IMR-90 (cell line): Measurements from ENCODE around the gene ENDOU. TPM values are rescaled to one million over a fixed set of nuclear protein-coding genes. Genes with fewer than 3 reads are reported as not detected.

ENCODE experiments used
- ATAC-seq: fragments of 200-7000 bp; cut with Tn5 transposase; 2 replicates; pipeline ENCODE4 v1.9.1; 2020; ENCODE audit warnings: low read depth, mild to moderate bottlenecking, moderate library complexity
- BruUV-seq: library from RNA; stranded (reverse); fragments of 400-500 nt; replicated peaks from 2 replicates; lab custom pipeline; 2021; lab: Mats Ljungman, UMichigan
- CTCF ChIA-PET: fragments of 300-600 bp; formaldehyde crosslinking; extraction: SDS; loops from one replicate; lab custom pipeline; 2021; ENCODE audit warnings: antibody characterized with exemption; lab: Yijun Ruan, JAX
- POLR2A ChIA-PET: fragments of 300-600 bp; sonication (Branson Sonifier 250); formaldehyde crosslinking; loops from one replicate; lab custom pipeline; 2022; ENCODE audit warnings: antibody characterized with exemption; ENCODE audit not compliant: unreplicated experiment; lab: Charles Lee
- DNase-seq: peaks from one replicate; pipeline ENCODE4 v3.0.0; 2013
- H2AFZ ChIP-seq: replicated peaks from 2 replicates; pipeline ENCODE3; 2013; ENCODE audit warnings: low read length, mild to moderate bottlenecking; ENCODE audit not compliant: poor library complexity
- H2AK5ac ChIP-seq: 2 replicates; pipeline ENCODE4 v1.6.1; 2013; ENCODE audit warnings: low read depth, low read length, inconsistent platforms
- H2AK9ac ChIP-seq: replicated peaks from 2 replicates; pipeline ENCODE3; 2013; ENCODE audit warnings: mild to moderate bottlenecking, low read depth, low read length, moderate library complexity; ENCODE audit not compliant: poor library complexity
- H2BK120ac ChIP-seq: 2 replicates; pipeline ENCODE4 v1.6.1; 2013; ENCODE audit warnings: low read depth, low read length, inconsistent platforms
- H2BK15ac ChIP-seq: 3 replicates; pipeline ENCODE4 v1.6.1; 2013; ENCODE audit warnings: low read depth, low read length, inconsistent platforms
- H2BK20ac ChIP-seq: 2 replicates; pipeline ENCODE4 v1.6.1; 2013; ENCODE audit warnings: low read depth, mild to moderate bottlenecking, inconsistent platforms, low read length, moderate library complexity
- H2BK5ac ChIP-seq: 2 replicates; pipeline ENCODE4 v1.6.1; 2013; ENCODE audit warnings: mild to moderate bottlenecking, low read depth, low read length, inconsistent platforms; ENCODE audit not compliant: poor library complexity, severe bottlenecking
- H3K14ac ChIP-seq: replicated peaks from 2 replicates; pipeline ENCODE4 v1.6.1; 2013; ENCODE audit warnings: low read depth, low read length, inconsistent platforms
- H3K18ac ChIP-seq: 2 replicates; pipeline ENCODE4 v1.6.1; 2013; ENCODE audit warnings: low read depth, low read length, control low read depth
- H3K23ac ChIP-seq: 2 replicates; pipeline ENCODE4 v1.6.1; 2013; ENCODE audit warnings: low read depth, low read length, inconsistent platforms
- H3K27ac ChIP-seq: 2 replicates; pipeline ENCODE4 v1.5.1; 2013; ENCODE audit warnings: mild to moderate bottlenecking, control low read depth, low read length; ENCODE audit not compliant: insufficient read depth
- H3K27me3 ChIP-seq: 2 replicates; pipeline ENCODE4 v1.6.1; 2013; ENCODE audit warnings: low read length; ENCODE audit not compliant: control insufficient read depth, insufficient read depth
- H3K36me3 ChIP-seq: 2 replicates; pipeline ENCODE4 v1.6.1; 2013; ENCODE audit warnings: low read length, mixed read lengths; ENCODE audit not compliant: control insufficient read depth, insufficient read depth
- H3K4ac ChIP-seq: 2 replicates; pipeline ENCODE4 v1.6.1; 2013; ENCODE audit warnings: low read depth, low read length, inconsistent platforms
- H3K4me1 ChIP-seq: 2 replicates; pipeline ENCODE4 v1.6.1; 2013; ENCODE audit warnings: low read length, mixed read lengths; ENCODE audit not compliant: control insufficient read depth, insufficient read depth
- H3K4me2 ChIP-seq: 2 replicates; pipeline ENCODE4 v1.6.1; 2013; ENCODE audit warnings: low read depth, mild to moderate bottlenecking, control low read depth, low read length, moderate library complexity
- H3K4me3 ChIP-seq: 2 replicates; pipeline ENCODE4 v1.5.1; 2013; ENCODE audit warnings: low read depth, mild to moderate bottlenecking, control low read depth, low read length, moderate library complexity; ENCODE audit not compliant: insufficient read depth
- H3K56ac ChIP-seq: 2 replicates; pipeline ENCODE4 v1.6.1; 2013; ENCODE audit warnings: low read length, inconsistent platforms; ENCODE audit not compliant: insufficient read depth; ENCODE audit errors: extremely low read depth
- H3K79me1 ChIP-seq, 2 experiments: 2 replicates each; pipeline ENCODE4 v1.6.1; 2013; ENCODE audit warnings: low read length in 2 of 2, inconsistent platforms in 1 of 2, low read depth in 1 of 2
- H3K9ac ChIP-seq: 2 replicates; pipeline ENCODE4 v1.6.1; 2013; ENCODE audit warnings: low read depth, low read length, control low read depth
- H3K9me1 ChIP-seq: 2 replicates; pipeline ENCODE4 v1.6.1; 2013; ENCODE audit warnings: low read length, inconsistent platforms; ENCODE audit not compliant: insufficient read depth
- H3K9me3 ChIP-seq: 2 replicates; pipeline ENCODE4 v1.6.1; 2013; ENCODE audit warnings: low read length; ENCODE audit not compliant: control insufficient read depth, insufficient read depth
- H4K20me1 ChIP-seq: 2 replicates; pipeline ENCODE4 v1.6.1; 2013; ENCODE audit warnings: low read length, inconsistent platforms; ENCODE audit not compliant: insufficient read depth
- H4K5ac ChIP-seq: 2 replicates; pipeline ENCODE4 v1.6.1; 2013; ENCODE audit warnings: mild to moderate bottlenecking, low read depth, low read length, control low read depth
- H4K8ac ChIP-seq, 2 experiments: 2 replicates each; pipeline ENCODE4 v1.6.1; 2013; ENCODE audit warnings: low read depth in 2 of 2, low read length in 2 of 2, control low read depth in 1 of 2, inconsistent platforms in 1 of 2
- H4K91ac ChIP-seq: 2 replicates; pipeline ENCODE4 v1.6.1; 2013; ENCODE audit warnings: low read depth, low read length, inconsistent platforms; ENCODE audit not compliant: insufficient read depth
- BHLHE40 ChIP-seq: fragments of 150-350 bp; IDR thresholded peaks from 2 replicates; pipeline ENCODE4 v1.6.1; 2016; ENCODE audit warnings: mild to moderate bottlenecking, low read depth, low read length
- CEBPB ChIP-seq: IDR thresholded peaks from 2 replicates; pipeline ENCODE4 v1.6.1; 2012; ENCODE audit warnings: low read depth, low read length, improper control_type of control experiment
- CHD1 ChIP-seq: IDR thresholded peaks from 2 replicates; pipeline ENCODE4 v1.6.1; 2012; ENCODE audit warnings: low read depth, low read length, improper control_type of control experiment
- CTCF ChIP-seq: conservative IDR thresholded peaks from 2 replicates; pipeline ENCODE4 v1.5.1; 2012; ENCODE audit warnings: mild to moderate bottlenecking, low read depth, low read length, improper control_type of control experiment
- ELK1 ChIP-seq: fragments of 150-350 bp; IDR thresholded peaks from 2 replicates; pipeline ENCODE4 v1.6.1; 2016; ENCODE audit warnings: low read depth, mild to moderate bottlenecking, low read length, moderate library complexity, borderline replicate concordance
- FOS ChIP-seq: fragments of 150-350 bp; IDR thresholded peaks from 2 replicates; pipeline ENCODE4 v1.6.1; 2016; ENCODE audit warnings: low read depth, low read length
- MAFK ChIP-seq: IDR thresholded peaks from 2 replicates; pipeline ENCODE4 v1.6.1; 2012; ENCODE audit warnings: low read depth, low read length, improper control_type of control experiment
- MAZ ChIP-seq: IDR thresholded peaks from 2 replicates; pipeline ENCODE4 v1.6.1; 2012; ENCODE audit warnings: low read depth, mild to moderate bottlenecking, low read length, improper control_type of control experiment, moderate library complexity, borderline replicate concordance
- MXI1 ChIP-seq: IDR thresholded peaks from 2 replicates; pipeline ENCODE4 v1.6.1; 2012; ENCODE audit warnings: low read depth, mild to moderate bottlenecking, low read length, moderate library complexity, borderline replicate concordance
- NFE2L2 ChIP-seq: fragments of 150-350 bp; IDR thresholded peaks from 2 replicates; pipeline ENCODE4 v1.6.1; 2016; ENCODE audit warnings: low read depth, mild to moderate bottlenecking, low read length
- POLR2A ChIP-seq: IDR thresholded peaks from 2 replicates; pipeline ENCODE4 v1.6.1; 2012; ENCODE audit warnings: mild to moderate bottlenecking, low read depth, low read length
- RAD21 ChIP-seq: IDR thresholded peaks from 2 replicates; pipeline ENCODE4 v1.6.1; 2012; ENCODE audit warnings: low read length, improper control_type of control experiment
- RCOR1 ChIP-seq: IDR thresholded peaks from 2 replicates; pipeline ENCODE4 v1.6.1; 2012; ENCODE audit warnings: mild to moderate bottlenecking, low read length, improper control_type of control experiment; ENCODE audit not compliant: insufficient replicate concordance
- RFX5 ChIP-seq: IDR thresholded peaks from 2 replicates; pipeline ENCODE4 v1.8.0; 2012; ENCODE audit warnings: low read depth, mild to moderate bottlenecking, low read length, moderate library complexity
- SMC3 ChIP-seq: fragments of 150-350 bp; IDR thresholded peaks from 2 replicates; pipeline ENCODE4 v1.6.1; 2016; ENCODE audit warnings: low read depth, mild to moderate bottlenecking, antibody characterized with exemption, low read length, moderate library complexity
- USF2 ChIP-seq: fragments of 150-350 bp; IDR thresholded peaks from 2 replicates; pipeline ENCODE4 v1.6.1; 2017; ENCODE audit warnings: mild to moderate bottlenecking, antibody characterized with exemption, low read length, low read depth
- WGBS, 2 experiments: methylation state at CpG; one replicate each; pipeline versions ENCODE4 v1.1.5 to v1.1.7; 2013; ENCODE audit warnings: missing lambda C conversion rate in 2 of 2; ENCODE audit not compliant: insufficient read length in 1 of 2; ENCODE audit errors: extremely low coverage in 2 of 2; 5-methylcytosine and 5-hydroxymethylcytosine counted together
- dilution Hi-C: fragments of 300-500 bp; cut with HindIII; formaldehyde crosslinking; loops from one replicate; pipeline ENCODE4 v1.14.3; 2018; ENCODE audit warnings: low sequenced_read_pairs; ENCODE audit not compliant: unreplicated experiment
- in situ Hi-C: fragments of 300-500 bp; cut with MboI; formaldehyde crosslinking; loops from 3 replicates; pipeline ENCODE4 v1.14.3; 2019; ENCODE audit warnings: low sequenced_read_pairs, inconsistent platforms, mixed read lengths
- intact Hi-C: fragments of 100-400 bp; cut with micrococcal nuclease; formaldehyde crosslinking; loops from 2 replicates; pipeline ENCODE4 v1.10.0; 2022
- polyA plus RNA-seq, 3 experiments: library from polyadenylated mRNA; depleted of rRNA; stranded (reverse); fragments of >200 nt; gene quantifications; 2 replicates each; pipeline ENCODE4 v1.2.3, GENCODE V29; 2012; ENCODE audit warnings: low replicate concordance in 1 of 3
- total RNA-seq: library from RNA; depleted of rRNA; stranded (reverse); fragments of >200 nt; gene quantifications from 2 replicates; pipeline ENCODE4 v1.2.3, GENCODE V29; 2012

Gene ENDOU
- total and polyA plus RNA-seq, 2 of the 4 experiments (the other 2 are of a cell fraction), result under 0.01 to 0.09 TPM

GRCh38 chr12:47739297-47739696 is 14.0 kb upstream of the ENDOU start:
- Histone ChIP-seq H3K4me3 (no peak overlapping the region), H3K4me1 (peaks cover 18% of the 10 kb centered on the region), H3K14ac (no peak overlapping the region), H3K27me3 (peaks cover 8% of the 10 kb centered on the region), H3K4ac (no peak overlapping the region), H3K9me1 (0 out of 2 replicates have a peak, but pooled peaks cover 5% of the 10 kb centered on the region), H3K9ac (no peak overlapping the region), H4K20me1 (no peaks in the 10 kb centered on the region), H4K5ac (no peak overlapping the region), H3K36me3 (no peaks in the 10 kb centered on the region), H4K8ac (no peak overlapping the region), H3K18ac (no peak overlapping the region), H3K23ac (no peak overlapping the region), H3K79me1 (no peaks in the 10 kb centered on the region), H2AK5ac (no peak overlapping the region), H3K4me2 (no peak overlapping the region), H3K9me3 (no peaks in the 10 kb centered on the region), H4K91ac (no peak overlapping the region), H3K27ac (no peak overlapping the region), H2AK9ac (no peak overlapping the region), H2AFZ (no peak overlapping the region), H2BK120ac (no peak overlapping the region), H3K56ac (no peak overlapping the region), H2BK15ac (no peak overlapping the region), H2BK20ac (no peak overlapping the region), H2BK5ac (no peak overlapping the region)
- POLR2A ChIA-PET, result no interaction called here
- DNase-seq (no peak), ATAC-seq (no peak)
- BruUV-seq, result no TSS peak
- CTCF ChIA-PET, result no interaction called here
- in situ Hi-C loops, result no loop called here
- 74% methylated on average over 3 of the region's 3 CpGs; no CpG with 5 or more reads in 1 of the 2 experiments for WGBS, 2 experiments
- dilution Hi-C loops, result no loop called here
- intact Hi-C loops, result no loop called here
- TF ChIP-seq FOS, result no peak
- TF ChIP-seq CTCF, result no peak
- TF ChIP-seq CEBPB, result no peak
- TF ChIP-seq NFE2L2, result no peak
- TF ChIP-seq BHLHE40, result no peak
- TF ChIP-seq RAD21, result no peak
- no peak for TF ChIP-seq RCOR1
- no peak for TF ChIP-seq RFX5
- TF ChIP-seq MXI1, result no peak
- TF ChIP-seq POLR2A, result no peak
- no peak for TF ChIP-seq ELK1
- no peak for TF ChIP-seq CHD1
- no peak for TF ChIP-seq MAFK
- no peak for TF ChIP-seq USF2
- no peak for TF ChIP-seq SMC3
- TF ChIP-seq MAZ, result no peak
